Brain microvascular endothelial cell (primary cell): Measurements from ENCODE around the gene DDX23.

Source experiments
- DNase-seq: peaks from one replicate; pipeline ENCODE4 v3.0.0-alpha.2; 2020
- H3K27ac ChIP-seq: fragments of 250-450 bp; sonication (Bioruptor Pico); 2 replicates; pipeline ENCODE4 v1.5.1; 2020; ENCODE audit warnings: mild to moderate bottlenecking, moderate library complexity
- H3K27me3 ChIP-seq: fragments of 250-450 bp; sonication (Bioruptor Pico); replicated peaks from 2 replicates; pipeline ENCODE4 v1.5.1; 2020; ENCODE audit warnings: mild to moderate bottlenecking
- H3K36me3 ChIP-seq: fragments of 250-450 bp; sonication (Bioruptor Pico); replicated peaks from 2 replicates; pipeline ENCODE4 v1.5.1; 2020; ENCODE audit warnings: mild to moderate bottlenecking
- H3K4me3 ChIP-seq: 2 replicates; pipeline ENCODE4 v1.5.1; 2011; ENCODE audit warnings: low read depth, mild to moderate bottlenecking, control low read depth, low read length, moderate library complexity
- CTCF ChIP-seq: IDR thresholded peaks from 2 replicates; pipeline ENCODE4 v1.5.1; 2011; ENCODE audit warnings: low read depth, mild to moderate bottlenecking, moderate library complexity, low read length, control low read depth, inconsistent platforms; ENCODE audit errors: missing control alignments
- in situ Hi-C: cut with HindIII; loops from 2 replicates; pipeline ENCODE4 v1.10.0; 2017; ENCODE audit warnings: low sequenced_read_pairs, low pct_ligation_motif_present

The DDX23 gene

GRCh38 chr12:48787791-48788523 lies 64.0 kb downstream of the DDX23 start:
- TF ChIP-seq CTCF, result no peak
- H3K36me3 ChIP-seq, result peaks cover 2% of the 10 kb centered on the region
- H3K4me3 ChIP-seq, result peak overlapping the region; percentile 77
- in situ Hi-C loops, result no loop called here
- H3K27ac ChIP-seq, result no peak overlapping the region
- DNase-seq, result no peak
- no peaks in the 10 kb centered on the region for H3K27me3 ChIP-seq

- no peaks in the 10 kb centered on the region for H3K27me3 ChIP-seq
- TF ChIP-seq CTCF, result no peak
- peak overlapping the region; percentile 77 for H3K4me3 ChIP-seq
- in situ Hi-C loops, result no loop called here
- DNase-seq, result no peak
- no peak overlapping the region for H3K27ac ChIP-seq
- H3K36me3 ChIP-seq, result peaks cover 12% of the 10 kb centered on the region
These were observed 65.1 kb downstream of the DDX23 start for GRCh38 chr12:48786591-48787544.

GRCh38 chr12:48783432-48783831 lies 68.5 kb downstream of the DDX23 start:
- H3K4me3 ChIP-seq, result no peak overlapping the region
- DNase-seq, result no peak
- H3K27me3 ChIP-seq, result no peaks in the 10 kb centered on the region
- TF ChIP-seq CTCF, result no peak
- in situ Hi-C loops, result no loop called here
- peaks cover 12% of the 10 kb centered on the region for H3K36me3 ChIP-seq
- no peak overlapping the region for H3K27ac ChIP-seq

- Histone ChIP-seq H3K36me3 (peaks cover 12% of the 10 kb centered on the region), H3K27me3 (no peaks in the 10 kb centered on the region), H3K27ac (no peak overlapping the region), H3K4me3 (no peak overlapping the region)
- DNase-seq, result no peak
- no peak for TF ChIP-seq CTCF
- in situ Hi-C loops, result no loop called here
These were observed 69.2 kb downstream of the DDX23 start for GRCh38 chr12:48782457-48783395.

GRCh38 chr12:48781750-48782456 lies 70.1 kb downstream of the DDX23 start:
- in situ Hi-C loops, result no loop called here
- no peak overlapping the region for H3K4me3 ChIP-seq
- no peaks in the 10 kb centered on the region for H3K27me3 ChIP-seq
- no peak for DNase-seq
- TF ChIP-seq CTCF, result no peak
- H3K36me3 ChIP-seq, result peaks cover 18% of the 10 kb centered on the region
- H3K27ac ChIP-seq, result no peak overlapping the region
